Smooth muscle cell (in vitro differentiated cells): Measurements from ENCODE around the gene MAPK4. TPM values are rescaled to one million over a fixed set of nuclear protein-coding genes. Genes with fewer than 3 reads are reported as not detected.

Experiments used
- DNase-seq: peaks from one replicate; lab custom pipeline; 2025; ENCODE audit not compliant: unreplicated experiment; lab: John Stamatoyannopoulos, UW
- H2AFZ ChIP-seq: fragments of 200-600 bp; sonication (generic); 2 replicates; pipeline ENCODE4 v1.6.0; 2016; ENCODE audit warnings: antibody characterized with exemption, low read depth, mild to moderate bottlenecking
- H3F3A ChIP-seq: fragments of 200-600 bp; sonication (generic); 2 replicates; pipeline ENCODE4 v1.6.0; 2017; ENCODE audit warnings: antibody characterized with exemption, low read depth
- H3K27ac ChIP-seq: fragments of 200-600 bp; sonication (generic); 2 replicates; pipeline ENCODE4 v1.5.1; 2016; ENCODE audit warnings: low read depth, mild to moderate bottlenecking
- H3K27me3 ChIP-seq: fragments of 200-600 bp; sonication (generic); 2 replicates; pipeline ENCODE4 v1.6.1; 2016; ENCODE audit warnings: low read depth, mild to moderate bottlenecking
- H3K36me3 ChIP-seq: fragments of 200-600 bp; sonication (generic); 2 replicates; pipeline ENCODE4 v1.5.1; 2016; ENCODE audit warnings: low read depth
- H3K4me1 ChIP-seq: fragments of 200-600 bp; sonication (generic); 2 replicates; pipeline ENCODE4 v1.5.1; 2016; ENCODE audit warnings: low read depth
- H3K4me2 ChIP-seq: fragments of 200-600 bp; sonication (generic); 2 replicates; pipeline ENCODE4 v1.6.0; 2016; ENCODE audit warnings: mild to moderate bottlenecking
- H3K4me3 ChIP-seq: fragments of 200-600 bp; sonication (generic); 2 replicates; pipeline ENCODE4 v1.5.1; 2016; ENCODE audit warnings: mild to moderate bottlenecking
- H3K79me2 ChIP-seq: fragments of 200-600 bp; sonication (generic); 2 replicates; pipeline ENCODE4 v1.6.0; 2016; ENCODE audit warnings: low read depth, mild to moderate bottlenecking
- H3K9ac ChIP-seq: fragments of 200-600 bp; sonication (generic); 2 replicates; pipeline ENCODE4 v1.6.0; 2016; ENCODE audit warnings: low read depth
- H3K9me3 ChIP-seq: fragments of 200-600 bp; sonication (generic); replicated peaks from 2 replicates; pipeline ENCODE4 v1.5.1; 2016; ENCODE audit warnings: low read depth
- H4K20me1 ChIP-seq: fragments of 200-600 bp; sonication (generic); 2 replicates; pipeline ENCODE4 v1.6.0; 2016; ENCODE audit warnings: low read depth
- WGBS: methylation state at CpG from one replicate; pipeline ENCODE4 v1.1.7; 2016; ENCODE audit warnings: low lambda C conversion rate; 5-methylcytosine and 5-hydroxymethylcytosine counted together
- polyA plus RNA-seq: library from polyadenylated mRNA; unstranded; fragments of >200 nt; fragmentation: Nextera tagmentation; extraction: Ambion mirVana; gene quantifications from 2 replicates; pipeline ENCODE4 v1.2.1, GENCODE V29; 2016
- total RNA-seq: library from RNA; depleted of rRNA; stranded (reverse); fragments of >200 nt; gene quantifications from 2 replicates; pipeline ENCODE4 v1.2.3, GENCODE V29; 2014
- TF ChIP-seq, protein P1 (sequence below): fragments of 200-600 bp; sonication (generic); IDR thresholded peaks from 2 replicates; pipeline ENCODE4 v1.5.1; 2017; ENCODE audit warnings: borderline replicate concordance, mild to moderate bottlenecking, antibody characterized with exemption; ENCODE audit not compliant: insufficient read depth, poor library complexity, severe bottlenecking

Gene MAPK4
- total and polyA plus RNA-seq, 2 experiments from 2014 or later: 0.09 TPM; not detected in 1

DNA sequence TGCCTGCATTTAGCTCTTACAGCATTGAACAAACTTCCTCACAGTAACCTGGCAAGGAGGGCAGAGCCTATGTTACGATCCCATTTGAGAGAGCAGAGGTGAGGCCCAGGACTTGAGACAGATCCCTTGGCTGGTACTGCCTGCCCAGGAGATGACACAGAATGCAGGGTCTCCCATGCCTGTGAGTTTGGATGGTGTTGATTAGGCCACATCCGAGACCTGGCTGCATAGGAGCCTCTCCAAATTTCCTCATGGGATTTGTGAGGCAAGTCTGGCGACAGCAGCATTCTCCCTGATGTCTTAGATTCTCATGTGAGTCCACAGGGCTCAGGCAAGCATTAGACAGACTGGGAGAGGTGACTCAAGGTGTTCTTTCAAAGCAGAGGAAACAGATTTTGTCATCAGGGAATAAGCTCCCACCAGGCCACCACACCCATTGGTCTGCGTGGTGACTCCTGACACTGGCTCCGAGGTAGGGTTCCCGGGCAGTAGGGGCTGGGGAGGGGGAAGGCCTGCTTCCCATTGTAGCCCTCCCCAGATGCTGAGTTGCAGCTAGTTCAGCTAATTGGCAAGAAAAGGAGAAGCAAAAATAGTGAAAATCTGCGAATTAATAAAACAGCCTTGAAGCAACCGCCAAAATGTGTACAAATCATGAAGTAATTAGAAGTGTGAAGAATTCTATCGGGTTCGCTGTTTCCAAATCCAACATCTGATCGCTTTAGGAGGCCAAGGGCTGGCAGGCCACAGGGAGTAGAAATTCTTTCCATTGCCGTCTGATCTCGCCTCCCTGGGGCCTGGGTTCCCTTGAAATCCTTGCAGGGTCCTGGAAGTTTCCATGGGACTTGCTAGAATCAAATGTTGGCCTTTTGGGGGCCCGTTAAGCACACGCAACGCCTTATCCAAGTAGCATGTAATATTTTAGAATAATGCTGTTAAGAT is 68.0 kb downstream of the MAPK4 start:
- no peak overlapping the region for H3K4me2 ChIP-seq
- H3K9me3 ChIP-seq: no peaks in the 10 kb centered on the region
- H3K4me3 ChIP-seq: no peak overlapping the region
- no peak overlapping the region for H3K9ac ChIP-seq
- H4K20me1 ChIP-seq: no peaks in the 10 kb centered on the region
- WGBS: 90% methylated on average over 16 of the region's 16 CpGs
- no peaks in the 10 kb centered on the region for H3K27me3 ChIP-seq
- H3K79me2 ChIP-seq: no peaks in the 10 kb centered on the region
- H3K27ac ChIP-seq: no peak overlapping the region
- no peaks in the 10 kb centered on the region for H3K4me1 ChIP-seq
- H3K36me3 ChIP-seq: no peaks in the 10 kb centered on the region
- H3F3A ChIP-seq: peaks cover 7% of the 10 kb centered on the region
- TF ChIP-seq, protein P1, sequence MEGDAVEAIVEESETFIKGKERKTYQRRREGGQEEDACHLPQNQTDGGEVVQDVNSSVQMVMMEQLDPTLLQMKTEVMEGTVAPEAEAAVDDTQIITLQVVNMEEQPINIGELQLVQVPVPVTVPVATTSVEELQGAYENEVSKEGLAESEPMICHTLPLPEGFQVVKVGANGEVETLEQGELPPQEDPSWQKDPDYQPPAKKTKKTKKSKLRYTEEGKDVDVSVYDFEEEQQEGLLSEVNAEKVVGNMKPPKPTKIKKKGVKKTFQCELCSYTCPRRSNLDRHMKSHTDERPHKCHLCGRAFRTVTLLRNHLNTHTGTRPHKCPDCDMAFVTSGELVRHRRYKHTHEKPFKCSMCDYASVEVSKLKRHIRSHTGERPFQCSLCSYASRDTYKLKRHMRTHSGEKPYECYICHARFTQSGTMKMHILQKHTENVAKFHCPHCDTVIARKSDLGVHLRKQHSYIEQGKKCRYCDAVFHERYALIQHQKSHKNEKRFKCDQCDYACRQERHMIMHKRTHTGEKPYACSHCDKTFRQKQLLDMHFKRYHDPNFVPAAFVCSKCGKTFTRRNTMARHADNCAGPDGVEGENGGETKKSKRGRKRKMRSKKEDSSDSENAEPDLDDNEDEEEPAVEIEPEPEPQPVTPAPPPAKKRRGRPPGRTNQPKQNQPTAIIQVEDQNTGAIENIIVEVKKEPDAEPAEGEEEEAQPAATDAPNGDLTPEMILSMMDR: no peak
- DNase-seq: no peak
- no peak overlapping the region for H2AFZ ChIP-seq

GRCh38 chr18:50628533-50628905 is 68.6 kb downstream of the MAPK4 start:
- H4K20me1 ChIP-seq: no peaks in the 10 kb centered on the region
- no peaks in the 10 kb centered on the region for H3K27me3 ChIP-seq
- H3K4me3 ChIP-seq: no peak overlapping the region
- no peak overlapping the region for H2AFZ ChIP-seq
- H3K4me1 ChIP-seq: no peaks in the 10 kb centered on the region
- no peak overlapping the region for H3K9ac ChIP-seq
- H3K4me2 ChIP-seq: no peak overlapping the region
- no peaks in the 10 kb centered on the region for H3K36me3 ChIP-seq
- no peaks in the 10 kb centered on the region for H3K9me3 ChIP-seq
- peaks cover 7% of the 10 kb centered on the region for H3F3A ChIP-seq
- H3K79me2 ChIP-seq: no peaks in the 10 kb centered on the region
- H3K27ac ChIP-seq: no peak overlapping the region
- no peak for DNase-seq
- TF ChIP-seq, protein P1: no peak
- WGBS: 91% methylated on average over 2 of the region's 2 CpGs

- H3K27ac ChIP-seq: no peak overlapping the region
- peaks cover 7% of the 10 kb centered on the region for H3F3A ChIP-seq
- H3K4me2 ChIP-seq: no peak overlapping the region
- H3K4me3 ChIP-seq: no peak overlapping the region
- H3K27me3 ChIP-seq: no peaks in the 10 kb centered on the region
- no peaks in the 10 kb centered on the region for H3K4me1 ChIP-seq
- H2AFZ ChIP-seq: no peak overlapping the region
- H3K36me3 ChIP-seq: no peaks in the 10 kb centered on the region
- no peaks in the 10 kb centered on the region for H4K20me1 ChIP-seq
- no peaks in the 10 kb centered on the region for H3K79me2 ChIP-seq
- TF ChIP-seq, protein P1: no peak
- no peaks in the 10 kb centered on the region for H3K9me3 ChIP-seq
- 46% methylated on average over 5 of the region's 5 CpGs for WGBS
- H3K9ac ChIP-seq: no peak overlapping the region
- DNase-seq: no peak
Measured at GRCh38 chr18:50629148-50629631, 69.3 kb downstream of the MAPK4 start.
